NCI-H146 treated with DMSO at 0.1 percent for 48 hours (cell line): ENCODE data around the gene CNTNAP3.
"Not testable (repeated sequence)": the region's sequence is repeated elsewhere in the genome, so short reads cannot be mapped to it uniquely, and the experiment has no call there.

Experiments used
- DNase-seq: peaks from one replicate; lab custom pipeline; 2025; ENCODE audit not compliant: unreplicated experiment; lab: John Stamatoyannopoulos, UW

Gene CNTNAP3

GRCh38 chr9:39073537-39073936, 214.4 kb downstream of the CNTNAP3 start:
- DNase-seq: not testable (repeated sequence)

DNA sequence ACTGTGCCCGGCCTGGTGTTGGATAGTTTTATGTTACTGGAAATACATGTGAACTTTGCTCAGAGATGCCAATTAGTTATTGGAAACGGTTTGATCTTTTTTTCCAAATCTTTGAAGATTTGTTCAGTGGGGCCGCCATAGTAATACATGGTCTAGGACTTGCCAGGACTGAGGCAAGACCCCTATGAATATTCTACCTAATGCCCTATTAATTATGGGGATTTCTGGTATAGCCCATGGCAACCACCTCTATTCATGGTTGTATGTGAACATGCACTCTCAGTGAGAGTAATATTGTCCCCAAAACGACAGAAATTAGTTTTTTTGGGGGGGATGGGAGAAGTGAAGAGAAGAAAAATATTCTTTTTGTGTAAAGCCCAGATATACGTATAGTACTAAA, 220.3 kb downstream of the CNTNAP3 start:
- DNase-seq: not testable (repeated sequence)

- DNase-seq: not testable (repeated sequence)
Observed at GRCh38 chr9:39062966-39063365, 225.0 kb downstream of the CNTNAP3 start.

DNA sequence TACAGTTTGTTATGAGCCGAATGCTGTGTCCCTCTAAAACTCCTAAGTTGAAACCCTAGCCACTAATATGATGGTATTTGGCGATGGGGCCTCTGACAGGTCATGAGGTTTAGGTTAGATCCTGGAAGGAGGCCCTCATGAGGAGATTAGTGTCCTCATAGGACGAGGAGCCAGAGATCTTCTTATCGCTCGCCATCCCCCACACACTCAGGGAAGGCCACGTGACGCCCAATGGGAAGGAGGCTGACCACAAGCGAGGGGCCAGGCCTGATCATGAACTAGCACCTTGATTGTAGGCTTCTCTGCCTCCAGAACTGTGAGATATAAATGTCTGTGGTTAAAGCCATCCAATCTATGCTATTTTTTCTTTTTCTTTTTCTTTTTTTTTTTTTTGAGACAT, 233.5 kb downstream of the CNTNAP3 start:
- not testable (repeated sequence) for DNase-seq

DNA sequence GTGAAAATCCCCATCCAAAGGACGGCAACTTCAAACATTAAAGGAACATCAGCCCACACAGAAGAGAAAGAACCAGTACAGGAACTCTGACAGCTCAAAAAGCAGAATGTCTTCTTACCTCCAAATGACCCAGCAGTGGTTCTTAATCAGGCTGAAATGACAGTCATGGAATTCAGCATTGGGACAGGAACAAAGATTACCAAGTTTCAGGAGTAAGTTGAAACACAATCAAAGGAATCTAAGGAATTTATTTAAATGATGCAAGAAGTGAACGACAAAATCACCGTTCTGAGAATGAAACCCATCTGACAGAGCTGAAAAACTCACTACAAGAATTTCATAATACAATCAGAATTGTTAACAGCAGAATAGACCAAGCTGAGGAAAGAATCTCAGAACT, 241.1 kb downstream of the CNTNAP3 start:
- not testable (repeated sequence) for DNase-seq

GRCh38 chr9:39042352-39042803, 245.6 kb downstream of the CNTNAP3 start:
- not testable (repeated sequence) for DNase-seq

DNA sequence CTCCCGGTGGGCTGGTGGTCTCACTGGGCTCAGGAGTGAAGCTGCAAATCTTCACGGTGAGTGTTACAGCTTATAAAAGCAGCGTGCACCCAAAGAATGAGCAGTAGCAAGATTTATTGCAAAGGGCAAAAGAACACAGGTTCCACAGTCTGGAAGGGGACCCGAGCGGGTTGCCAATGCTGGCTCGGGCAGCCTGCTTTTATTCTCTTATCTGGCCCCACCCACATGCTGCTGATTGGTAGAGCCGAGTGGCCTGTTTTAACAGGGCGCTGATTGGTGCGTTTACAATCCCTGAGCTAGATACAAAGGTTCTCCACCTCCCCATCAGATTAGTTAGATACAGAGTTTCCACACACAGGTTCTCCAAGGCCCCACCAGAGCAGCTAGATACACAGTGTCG, 246.2 kb downstream of the CNTNAP3 start:
- not testable (repeated sequence) for DNase-seq

DNA sequence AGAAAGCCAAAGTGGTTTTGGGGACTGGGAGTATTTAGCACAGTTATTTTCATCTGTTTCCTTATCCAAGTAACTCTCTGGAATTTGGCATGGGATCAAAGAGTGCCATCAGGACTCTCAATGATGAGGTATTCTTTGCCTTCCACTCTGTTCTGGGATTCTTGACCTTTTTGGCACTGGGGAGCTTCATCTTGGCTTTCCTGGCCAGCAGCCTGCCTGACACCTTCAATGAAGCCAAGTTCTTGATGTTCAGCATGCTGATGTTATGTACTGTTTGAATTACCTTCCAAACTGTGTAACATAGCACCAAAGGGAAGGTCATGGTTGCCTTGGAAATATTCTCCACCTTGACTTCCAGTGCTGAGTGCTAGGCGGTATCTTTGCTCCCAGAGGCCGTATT, 248.8 kb downstream of the CNTNAP3 start:
- DNase-seq: not testable (repeated sequence)

- not testable (repeated sequence) for DNase-seq
Observed at GRCh38 chr9:39038221-39038620, 249.7 kb downstream of the CNTNAP3 start.

DNA sequence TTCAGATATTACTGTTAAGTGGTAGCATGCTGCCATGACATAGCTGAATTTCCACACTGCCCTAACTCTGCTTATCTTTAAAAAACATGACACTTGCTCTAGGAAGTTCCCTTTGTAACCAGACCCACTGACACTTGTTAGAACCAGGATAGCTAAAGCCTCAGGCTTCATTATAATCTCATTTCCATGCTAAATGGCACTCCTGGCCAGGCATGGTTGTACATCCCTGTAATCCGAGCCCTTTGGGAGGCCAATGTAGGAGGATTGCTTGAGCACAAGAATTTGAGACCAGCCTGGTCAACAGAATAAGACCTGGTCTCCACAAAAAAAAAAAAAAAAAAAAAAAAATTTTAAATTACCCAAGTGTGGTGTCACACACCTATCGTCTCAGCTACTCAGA, 254.1 kb downstream of the CNTNAP3 start:
- DNase-seq: not testable (repeated sequence)

DNA sequence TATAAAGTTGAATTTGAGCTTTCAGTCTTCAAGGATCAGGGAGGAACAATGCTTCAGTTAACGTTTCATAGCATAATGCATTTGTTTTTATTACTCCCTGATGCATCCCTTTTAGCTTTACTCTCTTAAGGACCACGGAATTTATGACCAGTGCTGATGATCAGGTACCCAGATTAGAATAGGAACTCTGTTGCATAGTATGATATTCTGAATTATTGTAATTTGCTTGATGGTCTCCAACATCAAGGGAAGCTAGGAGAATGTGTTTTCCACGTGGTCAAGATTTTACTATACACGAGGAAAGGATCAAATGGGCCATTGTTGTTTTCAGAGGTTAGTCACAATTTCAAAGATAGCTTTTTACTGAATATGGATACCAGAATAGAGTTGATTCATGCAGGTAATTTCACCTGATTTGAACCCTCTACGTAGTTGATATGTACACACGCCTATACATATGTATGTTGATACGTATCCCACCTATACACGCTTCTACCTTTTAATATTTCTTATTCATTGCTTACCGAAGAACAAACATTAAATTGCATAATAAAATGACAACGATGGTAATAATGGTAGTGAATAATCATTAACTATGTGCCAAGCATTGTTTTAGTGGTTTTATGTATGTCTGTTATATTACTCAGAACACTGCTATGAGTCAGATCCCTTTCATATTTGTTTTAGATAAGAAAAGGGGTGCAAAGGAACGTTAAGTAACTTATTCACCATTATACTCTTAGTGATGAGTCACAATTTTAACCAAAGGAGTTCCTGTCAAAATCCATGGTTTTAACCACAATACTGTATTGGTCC, 257.6 kb downstream of the CNTNAP3 start:
- DNase-seq: not testable (repeated sequence)

DNA sequence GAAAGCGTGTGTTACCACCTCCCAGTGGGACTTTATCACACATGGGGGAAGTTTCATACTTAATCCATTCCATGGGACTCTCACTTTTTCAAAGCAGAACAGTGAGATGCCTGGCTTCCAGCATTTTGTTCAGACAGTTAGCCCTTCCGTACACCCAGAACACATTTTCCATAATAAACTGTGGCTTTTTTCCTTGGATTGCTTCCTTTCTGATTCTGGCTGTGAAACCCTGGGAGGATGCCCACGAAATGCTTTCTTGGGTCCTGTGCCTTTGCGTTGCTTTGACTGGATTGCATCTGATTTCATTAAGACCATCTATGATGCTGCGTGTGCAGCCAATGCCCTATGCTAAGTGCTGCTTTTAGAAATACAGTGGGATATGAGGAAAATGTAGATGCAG, 259.1 kb downstream of the CNTNAP3 start:
- DNase-seq: not testable (repeated sequence)

DNA sequence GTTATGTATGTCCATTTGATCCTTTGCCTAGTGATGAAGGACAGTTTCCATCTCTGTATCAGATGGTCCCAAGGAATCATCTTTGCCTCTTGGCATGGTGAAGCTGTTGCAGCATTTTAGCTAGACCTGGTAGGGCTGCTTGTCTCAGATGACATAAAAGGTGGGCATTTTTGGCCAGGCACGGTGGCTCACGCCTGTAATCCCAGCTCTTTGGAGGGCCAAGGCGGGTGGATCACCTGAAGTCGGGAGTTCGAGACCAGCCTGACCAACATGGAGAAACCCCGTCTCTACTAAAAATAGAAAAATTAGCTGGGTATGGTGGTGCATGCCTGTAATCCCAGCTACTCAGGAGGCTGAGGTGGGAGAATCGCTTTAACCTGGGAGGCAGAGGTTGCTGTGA, 259.8 kb downstream of the CNTNAP3 start:
- DNase-seq: not testable (repeated sequence)

DNA sequence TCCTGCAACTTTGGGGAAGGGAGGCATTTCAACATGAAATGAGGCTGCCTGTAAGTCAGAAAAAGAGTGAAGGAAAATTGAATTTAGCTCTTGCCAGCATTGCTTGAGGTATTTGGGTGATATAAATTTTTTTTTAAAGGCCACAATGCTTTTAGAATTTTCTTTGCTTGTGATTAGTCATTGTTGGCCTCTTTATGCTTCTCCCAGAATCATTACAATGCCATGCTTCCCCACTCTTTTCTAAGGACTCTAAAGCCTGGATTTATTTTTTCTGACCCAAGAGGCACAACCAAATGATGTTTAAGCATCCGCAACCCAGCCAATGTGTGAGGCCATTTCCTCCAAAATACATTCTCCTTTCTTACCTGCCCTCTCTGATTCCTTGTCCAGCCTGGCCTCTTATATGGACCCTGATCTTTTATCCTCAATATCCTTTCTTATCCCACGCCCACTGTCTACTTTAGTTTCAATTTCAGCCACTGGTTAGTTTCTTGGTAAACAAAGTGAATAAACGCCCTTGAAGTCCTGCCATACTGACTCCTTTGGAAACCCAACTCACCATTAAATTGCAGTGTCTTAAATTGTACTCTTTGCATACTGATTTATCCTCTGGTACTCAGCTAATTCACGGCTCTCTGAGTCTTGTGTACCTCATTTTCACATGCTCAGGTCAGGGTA, 261.9 kb downstream of the CNTNAP3 start:
- not testable (repeated sequence) for DNase-seq
